CD4-positive, alpha-beta T cell treated with Interleukin-6 for 4 hours (primary cell): ENCODE measurements around the gene ANKRD66.
"Not testable (repeated sequence)": the region's sequence is repeated elsewhere in the genome, so short reads cannot be mapped to it uniquely, and the experiment has no call there.

Experiments
- DNase-seq: peaks from one replicate; pipeline ENCODE4 v3.0.0-alpha.2; 2020; ENCODE audit warnings: mixed read lengths

The ANKRD66 gene

GRCh38 chr6:46746696-46747095 is at the start of gene ANKRD66:
Gene ANKRD66, plus strand, starts transcription at chr6:46746933. Its CDS starts 5,016 bp downstream, at chr6:46751949.
- no peak for DNase-seq

GRCh38 chr6:46699970-46700369 is 46.8 kb upstream of the ANKRD66 start:
- DNase-seq: no peak

GRCh38 chr6:46704562-46704961 is 42.2 kb upstream of the ANKRD66 start:
- no peak for DNase-seq

- no peak for DNase-seq
Measured at GRCh38 chr6:46706464-46706863, 40.3 kb upstream of the ANKRD66 start.

- no peak for DNase-seq
Measured at GRCh38 chr6:46711491-46711890, 35.2 kb upstream of the ANKRD66 start.

- no peak for DNase-seq
Measured at GRCh38 chr6:46715141-46715540, 31.6 kb upstream of the ANKRD66 start.

- DNase-seq: no peak
Measured at GRCh38 chr6:46719099-46719498, 27.6 kb upstream of the ANKRD66 start.

GRCh38 chr6:46720401-46720800 is 26.3 kb upstream of the ANKRD66 start:
- DNase-seq: no peak

GRCh38 chr6:46729787-46730326 is 16.9 kb upstream of the ANKRD66 start:
- DNase-seq: no peak

GRCh38 chr6:46730921-46731461 is 15.7 kb upstream of the ANKRD66 start:
- DNase-seq: no peak

GRCh38 chr6:46733341-46733801 is 13.4 kb upstream of the ANKRD66 start:
- DNase-seq: no peak

GRCh38 chr6:46734867-46735719 is 11.6 kb upstream of the ANKRD66 start, which contains the start of gene PLA2G7:
Gene PLA2G7, minus strand, starts transcription at chr6:46735375. Its CDS starts 12,484 bp downstream, at chr6:46722891.
- no peak for DNase-seq

GRCh38 chr6:46735720-46736031 is 11.1 kb upstream of the ANKRD66 start:
- no peak for DNase-seq

- no peak for DNase-seq
Measured at GRCh38 chr6:46736906-46737305, 9.8 kb upstream of the ANKRD66 start.

GRCh38 chr6:46741482-46741881 is 5.3 kb upstream of the ANKRD66 start:
- no peak for DNase-seq

GRCh38 chr6:46741910-46742309 is 4.8 kb upstream of the ANKRD66 start:
- DNase-seq: no peak

- no peak for DNase-seq
Measured at GRCh38 chr6:46743425-46744158, 3.1 kb upstream of the ANKRD66 start.

GRCh38 chr6:46744159-46744725 is 2.5 kb upstream of the ANKRD66 start:
- not testable (repeated sequence) for DNase-seq

- no peak for DNase-seq
Measured at GRCh38 chr6:46745973-46746372, 760 bp upstream of the ANKRD66 start.

- DNase-seq: no peak
Measured at GRCh38 chr6:46748940-46749503, 2.3 kb downstream of the ANKRD66 start.

GRCh38 chr6:46749731-46750130 is 3.0 kb downstream of the ANKRD66 start:
- DNase-seq: no peak

- no peak for DNase-seq
Measured at GRCh38 chr6:46751658-46752057, 4.9 kb downstream of the ANKRD66 start.

GRCh38 chr6:46755865-46756264 is 9.1 kb downstream of the ANKRD66 start:
- DNase-seq: no peak
